Fibroblast of skin of left biceps (primary cell): ENCODE measurements around the gene ODAD2.
"Not testable (repeated sequence)": the region's sequence is repeated elsewhere in the genome, so short reads cannot be mapped to it uniquely, and the experiment has no call there.

Source experiments
- DNase-seq, 2 experiments: peaks; one replicate each; pipeline ENCODE4 v3.0.0-alpha.2; 2013; ENCODE audit warnings: low read depth in 2 of 2

Gene ODAD2

DNA sequence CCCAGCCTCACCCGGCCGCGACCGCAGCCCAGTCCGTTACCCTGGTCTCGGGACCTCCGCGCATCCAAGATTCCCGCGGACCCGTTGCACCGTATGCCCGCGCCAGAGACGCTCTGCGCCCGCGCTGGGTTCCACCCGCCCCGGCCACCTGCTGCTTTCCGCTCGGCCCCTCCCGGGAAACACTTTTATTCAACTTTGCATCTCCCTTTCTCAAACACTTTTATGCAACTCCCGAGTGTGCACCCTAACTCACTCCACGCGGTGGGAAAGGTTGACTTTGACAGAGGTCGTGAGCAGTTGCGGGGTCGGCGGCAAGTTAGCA lies at the start of gene ODAD2:
Gene ODAD2 (minus strand): TSS at position 126 of the 322 bp plus-strand sequence. CDS start 3,937 bp downstream, outside the sequence.
- DNase-seq: no peak

- no peak for DNase-seq
Observed at GRCh38 chr10:28047061-28047460, 48.2 kb upstream of the ODAD2 start.

DNA sequence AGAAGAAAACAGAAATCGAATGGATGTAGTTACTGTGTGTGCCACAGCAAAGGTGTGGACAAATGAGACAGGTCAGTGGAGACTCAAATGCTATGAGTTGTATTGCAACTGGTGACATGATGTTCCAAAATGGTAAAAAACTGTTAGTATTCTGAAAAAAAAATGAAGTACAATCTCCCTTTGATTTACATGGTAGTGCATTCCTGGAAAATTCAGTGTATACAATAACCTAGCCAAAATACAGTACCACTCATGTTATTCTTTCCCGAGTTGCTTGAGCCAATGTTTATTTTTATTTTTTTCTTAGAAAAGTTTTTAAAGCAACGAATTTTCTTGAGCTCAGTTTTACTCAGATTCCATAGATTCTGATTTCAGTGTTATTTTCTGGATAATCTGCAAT lies 47.7 kb upstream of the ODAD2 start:
- no peak for DNase-seq

DNA sequence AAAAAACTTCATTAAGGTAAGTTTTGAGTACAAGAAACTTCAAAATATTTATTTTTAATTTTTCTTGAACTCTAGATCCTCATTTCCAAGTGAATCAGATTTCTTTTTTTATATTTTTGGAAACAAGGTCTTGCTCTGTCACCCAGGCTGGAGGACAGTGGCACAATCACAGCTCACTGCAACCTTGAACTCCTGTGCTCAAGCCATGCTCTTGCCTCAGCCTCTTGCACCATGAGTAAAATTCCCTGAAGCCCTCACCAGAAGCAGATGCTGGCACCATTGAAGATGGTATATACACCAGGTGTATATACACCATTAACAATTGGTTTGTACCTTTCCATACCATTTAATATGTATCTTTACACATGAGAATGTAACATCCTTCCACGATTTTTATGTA lies 45.1 kb upstream of the ODAD2 start:
- no peak for DNase-seq

DNA sequence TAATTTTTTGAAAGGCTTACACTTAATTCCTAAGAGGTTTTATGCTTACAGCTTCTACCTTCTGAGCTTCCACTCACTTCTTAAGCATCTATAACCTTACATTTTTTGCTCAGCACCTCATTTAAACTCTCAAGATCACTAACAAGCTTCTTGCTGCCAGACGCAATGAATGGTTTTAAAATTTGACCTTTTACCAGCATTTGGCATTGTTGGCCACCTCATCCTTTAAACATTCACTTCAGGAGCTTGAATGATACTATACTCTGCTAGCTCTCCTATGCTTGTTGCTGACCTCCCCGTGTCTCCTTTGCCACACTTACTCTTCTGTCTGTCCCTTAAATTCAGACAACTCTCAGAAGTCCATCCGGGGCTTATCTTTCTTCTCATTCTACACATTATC lies 37.7 kb upstream of the ODAD2 start:
- no peak for DNase-seq

GRCh38 chr10:28020993-28021982 lies 22.4 kb upstream of the ODAD2 start:
- no peak for DNase-seq

DNA sequence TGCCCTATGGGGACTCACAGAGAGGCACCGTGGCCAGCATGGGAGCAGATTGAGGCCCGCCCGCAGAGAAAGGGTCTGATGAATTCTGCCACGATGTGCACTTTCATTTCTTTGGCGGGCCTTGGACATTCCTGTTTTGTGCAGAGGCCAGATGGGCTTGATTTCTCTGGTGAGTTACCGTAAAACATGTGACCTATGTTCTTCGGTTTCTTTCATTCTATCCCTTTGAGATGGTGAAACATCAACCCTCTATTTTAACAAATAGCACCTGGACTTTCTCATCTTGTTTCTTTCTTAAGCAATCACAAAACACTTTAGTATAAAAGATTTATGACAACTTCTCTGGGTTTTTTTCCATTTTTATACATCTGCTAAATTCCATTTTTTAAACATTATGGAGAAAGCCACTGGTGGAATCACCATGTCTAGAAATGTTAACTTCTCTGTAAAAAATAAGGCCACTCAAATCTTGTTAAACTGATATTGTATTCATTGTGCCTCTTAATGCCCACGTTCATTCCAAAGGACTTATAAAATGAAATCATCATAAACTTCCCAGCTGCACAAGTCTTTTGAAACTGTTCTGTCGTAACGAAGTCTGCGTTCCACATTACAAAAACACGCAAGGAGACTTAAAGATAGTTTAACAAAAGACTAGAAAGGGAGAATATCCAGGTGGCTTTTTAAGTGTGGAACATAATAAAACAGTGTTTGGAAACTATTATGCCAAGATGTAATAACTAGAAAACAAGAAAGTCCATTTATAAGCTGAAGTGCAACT lies 21.4 kb upstream of the ODAD2 start:
- peak in 1 of 2 experiments; percentile 17 for DNase-seq

- DNase-seq: no peak
Observed at GRCh38 chr10:28014651-28015050, 15.8 kb upstream of the ODAD2 start.

DNA sequence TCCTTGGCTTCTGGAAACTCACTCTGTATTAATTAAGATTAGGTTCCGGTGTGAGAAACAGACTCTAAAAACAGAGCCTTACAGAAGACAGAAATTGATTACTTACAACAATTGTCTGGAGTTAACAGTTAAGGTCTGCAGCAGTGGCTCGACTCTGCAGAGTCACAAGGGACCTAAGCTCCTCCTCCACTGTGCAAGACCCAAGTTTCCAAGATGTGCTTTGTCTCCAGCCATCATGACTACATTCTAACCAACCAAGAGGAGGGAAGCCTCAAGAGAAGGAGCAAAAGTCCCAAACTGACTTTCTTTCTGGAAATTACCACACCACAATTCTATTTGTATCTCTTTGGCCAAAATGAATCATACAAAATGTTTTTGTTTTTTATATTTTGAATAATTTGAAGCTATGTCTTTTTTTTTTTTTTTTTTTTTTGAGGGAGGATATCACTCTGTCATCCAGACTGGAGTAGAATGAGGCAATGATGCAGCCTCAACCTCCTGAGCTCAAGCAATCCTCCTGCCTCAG lies 14.2 kb upstream of the ODAD2 start:
- DNase-seq: no peak

DNA sequence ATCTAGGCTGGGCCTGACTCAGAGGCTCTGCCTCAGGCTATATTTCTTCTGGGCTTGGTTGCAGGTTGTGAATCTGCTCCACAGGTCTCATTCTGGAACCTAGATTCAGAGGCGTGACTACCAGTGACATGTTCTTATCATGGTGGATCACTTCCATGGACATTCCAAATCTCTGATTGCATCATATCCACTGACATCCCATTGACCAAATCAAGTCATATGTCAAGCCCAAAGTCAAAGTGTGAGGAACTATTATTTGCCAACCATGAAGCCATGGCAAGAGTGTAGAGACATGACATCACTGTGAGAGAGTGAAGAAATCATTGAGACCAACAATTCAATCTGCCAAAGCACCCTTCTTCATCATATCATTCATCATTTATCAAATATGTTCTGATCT lies 11.9 kb upstream of the ODAD2 start:
- no peak for DNase-seq

GRCh38 chr10:28008054-28008453 lies 9.2 kb upstream of the ODAD2 start:
- DNase-seq: no peak

GRCh38 chr10:28001353-28001752 lies 2.5 kb upstream of the ODAD2 start:
- DNase-seq: no peak

GRCh38 chr10:27998178-27998953 lies 513 bp downstream of the ODAD2 start:
- no peak for DNase-seq

GRCh38 chr10:27997865-27998177 lies 1.1 kb downstream of the ODAD2 start:
- DNase-seq: no peak

DNA sequence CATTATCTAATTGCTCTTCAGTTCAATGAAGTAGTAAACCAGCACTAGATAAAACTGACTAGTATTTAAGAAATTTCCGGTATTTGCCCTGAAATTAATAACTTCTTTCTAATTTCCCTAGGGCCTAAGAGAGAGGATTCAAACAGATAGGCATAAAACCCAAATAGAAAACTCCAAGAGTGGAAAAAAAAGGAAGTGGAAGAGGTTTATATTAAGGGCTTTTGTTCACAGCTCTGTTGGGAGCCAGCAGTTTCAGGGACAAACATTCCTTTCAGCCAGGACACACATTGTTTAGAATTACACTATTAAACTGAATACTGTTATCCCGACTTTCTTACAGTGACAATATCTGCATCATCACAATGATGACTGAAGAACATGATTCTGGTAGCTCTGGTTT lies 3.6 kb downstream of the ODAD2 start:
- DNase-seq: no peak

DNA sequence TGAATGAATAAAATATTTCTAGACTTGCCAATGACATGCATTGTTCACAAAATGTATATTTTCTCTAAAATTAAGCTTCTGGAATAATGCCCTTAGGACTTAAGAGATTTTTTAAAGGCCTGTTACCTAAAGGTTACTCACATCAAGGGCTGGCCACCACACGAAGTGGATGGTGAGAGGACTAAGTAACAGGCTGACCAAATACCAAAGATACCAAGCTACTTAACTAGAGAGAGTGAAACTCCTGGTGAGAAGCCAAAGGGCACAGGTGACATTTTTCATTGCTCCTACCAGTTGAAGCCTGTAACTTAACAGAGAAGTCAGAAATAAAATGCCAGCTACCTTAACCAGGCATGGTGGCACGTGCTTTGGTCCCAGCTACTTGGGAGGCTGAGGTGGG lies 9.5 kb downstream of the ODAD2 start:
- not testable (repeated sequence) for DNase-seq

GRCh38 chr10:27986821-27987220 lies 12.1 kb downstream of the ODAD2 start:
- no peak for DNase-seq

DNA sequence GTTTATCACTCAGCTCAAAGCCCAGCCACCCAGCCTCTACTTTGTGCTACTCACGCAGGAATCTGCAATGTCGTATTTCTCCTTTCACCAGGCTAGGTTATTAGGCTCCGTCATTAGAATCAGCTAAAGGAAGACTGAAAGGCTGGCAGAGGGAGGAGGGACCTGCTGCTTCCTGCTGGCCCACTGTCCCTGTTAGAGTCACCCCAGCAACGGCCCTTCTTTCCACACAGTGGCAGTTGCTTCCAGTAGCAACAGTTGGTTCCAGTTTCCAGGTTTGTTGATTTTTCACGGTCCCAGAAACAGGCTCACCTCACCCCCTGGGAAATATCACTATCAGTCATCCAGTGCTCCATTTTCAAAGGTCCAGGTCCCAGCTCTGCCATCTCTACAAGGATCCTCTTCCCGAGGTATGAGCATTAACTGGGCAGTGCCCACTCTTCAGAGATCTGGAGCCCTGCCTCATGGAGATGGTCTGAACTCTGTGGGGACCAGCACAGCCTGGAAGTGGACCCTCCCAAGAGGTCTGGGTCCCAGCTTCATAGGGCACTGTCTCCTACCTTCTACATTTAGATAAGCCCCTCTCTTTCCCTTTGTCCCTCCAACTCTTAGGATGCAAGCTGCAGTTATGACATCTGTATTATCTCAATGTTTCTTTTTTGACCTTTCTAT lies 15.9 kb downstream of the ODAD2 start:
- DNase-seq: no peak

DNA sequence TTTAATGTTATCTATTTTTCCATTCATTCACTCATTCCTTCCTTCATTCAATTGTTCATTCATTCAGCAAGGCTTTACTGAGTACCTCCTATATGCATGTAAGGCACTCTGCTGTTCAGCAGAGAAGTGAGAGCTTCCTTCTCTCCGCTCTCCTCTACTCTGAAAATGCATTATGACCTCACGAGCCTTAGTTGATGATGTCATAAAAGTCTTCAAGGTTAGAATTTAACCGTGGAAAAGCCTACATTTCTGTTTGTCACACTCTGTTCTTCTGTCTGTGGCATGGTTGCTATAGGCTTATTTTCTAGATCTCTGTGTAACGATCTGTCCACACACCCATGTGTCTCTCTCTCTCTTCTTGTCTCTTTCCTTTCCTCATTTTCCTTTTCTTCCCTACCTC lies 17.1 kb downstream of the ODAD2 start:
- DNase-seq: no peak

DNA sequence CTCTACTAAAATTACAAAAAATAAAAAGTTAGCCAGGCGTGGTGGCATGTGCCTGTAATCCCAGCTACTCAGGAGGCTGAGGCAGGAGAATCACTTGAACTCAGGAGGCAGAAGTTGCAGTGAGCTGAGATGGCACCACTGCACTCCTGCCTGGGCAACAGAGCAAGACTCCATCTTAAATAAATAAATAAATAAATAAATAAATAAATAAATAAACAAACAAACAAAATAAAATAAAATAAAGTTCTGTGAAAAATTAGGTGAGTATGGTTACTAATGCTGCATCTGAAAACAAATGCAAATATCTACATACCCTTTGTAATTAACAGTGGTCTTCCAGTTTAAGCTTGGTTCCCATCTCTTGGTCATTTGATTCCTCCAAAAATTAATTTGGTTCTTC lies 28.1 kb downstream of the ODAD2 start:
- DNase-seq: not testable (repeated sequence)

- not testable (repeated sequence) for DNase-seq
Observed at GRCh38 chr10:27969931-27970330, 28.9 kb downstream of the ODAD2 start.
